GM13977 (cell line): ENCODE data around the gene CAMK2G.

Source experiments
- DNase-seq: peaks from one replicate; pipeline ENCODE4 v3.0.0; 2012; ENCODE audit warnings: low spot score
- in situ Hi-C: fragments of 300-500 bp; cut with MboI; formaldehyde crosslinking; loops from one replicate; pipeline ENCODE4 v1.12.0; 2022; ENCODE audit warnings: low sequenced_read_pairs, low pct_unique_long_range_greater_than_20kb, mixed read lengths, inconsistent platforms; ENCODE audit not compliant: unreplicated experiment
- TF ChIP-seq, protein P1 (sequence below): IDR thresholded peaks from 2 replicates; pipeline ENCODE4 v1.5.1; 2012; ENCODE audit warnings: mild to moderate bottlenecking, control low read depth; ENCODE audit not compliant: insufficient read depth; ENCODE audit errors: extremely low read depth, missing control alignments

CAMK2G gene

DNA sequence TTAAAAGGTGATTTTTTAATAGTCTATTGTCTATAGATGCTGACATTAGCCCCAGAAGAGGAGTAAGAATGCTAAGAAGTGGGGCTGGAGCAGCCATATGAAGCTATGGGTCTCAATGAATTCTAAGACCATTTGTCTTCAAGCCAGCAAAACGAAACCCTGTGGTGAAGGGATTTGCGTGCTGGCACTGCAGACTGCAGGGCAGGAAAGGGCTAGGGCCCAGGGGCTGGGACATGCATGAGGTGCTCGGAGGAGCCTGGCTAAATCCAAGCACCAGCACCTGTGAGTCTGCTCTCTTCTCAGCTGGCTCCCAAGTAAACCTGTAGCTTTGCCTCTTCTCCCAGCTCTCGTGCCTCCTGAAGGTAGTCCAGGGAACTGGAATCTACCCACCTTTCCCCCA, 61.7 kb downstream of the CAMK2G start:
- TF ChIP-seq, protein P1, sequence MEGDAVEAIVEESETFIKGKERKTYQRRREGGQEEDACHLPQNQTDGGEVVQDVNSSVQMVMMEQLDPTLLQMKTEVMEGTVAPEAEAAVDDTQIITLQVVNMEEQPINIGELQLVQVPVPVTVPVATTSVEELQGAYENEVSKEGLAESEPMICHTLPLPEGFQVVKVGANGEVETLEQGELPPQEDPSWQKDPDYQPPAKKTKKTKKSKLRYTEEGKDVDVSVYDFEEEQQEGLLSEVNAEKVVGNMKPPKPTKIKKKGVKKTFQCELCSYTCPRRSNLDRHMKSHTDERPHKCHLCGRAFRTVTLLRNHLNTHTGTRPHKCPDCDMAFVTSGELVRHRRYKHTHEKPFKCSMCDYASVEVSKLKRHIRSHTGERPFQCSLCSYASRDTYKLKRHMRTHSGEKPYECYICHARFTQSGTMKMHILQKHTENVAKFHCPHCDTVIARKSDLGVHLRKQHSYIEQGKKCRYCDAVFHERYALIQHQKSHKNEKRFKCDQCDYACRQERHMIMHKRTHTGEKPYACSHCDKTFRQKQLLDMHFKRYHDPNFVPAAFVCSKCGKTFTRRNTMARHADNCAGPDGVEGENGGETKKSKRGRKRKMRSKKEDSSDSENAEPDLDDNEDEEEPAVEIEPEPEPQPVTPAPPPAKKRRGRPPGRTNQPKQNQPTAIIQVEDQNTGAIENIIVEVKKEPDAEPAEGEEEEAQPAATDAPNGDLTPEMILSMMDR, result no peak
- DNase-seq, result no peak
- in situ Hi-C loops, result no loop called here

DNA sequence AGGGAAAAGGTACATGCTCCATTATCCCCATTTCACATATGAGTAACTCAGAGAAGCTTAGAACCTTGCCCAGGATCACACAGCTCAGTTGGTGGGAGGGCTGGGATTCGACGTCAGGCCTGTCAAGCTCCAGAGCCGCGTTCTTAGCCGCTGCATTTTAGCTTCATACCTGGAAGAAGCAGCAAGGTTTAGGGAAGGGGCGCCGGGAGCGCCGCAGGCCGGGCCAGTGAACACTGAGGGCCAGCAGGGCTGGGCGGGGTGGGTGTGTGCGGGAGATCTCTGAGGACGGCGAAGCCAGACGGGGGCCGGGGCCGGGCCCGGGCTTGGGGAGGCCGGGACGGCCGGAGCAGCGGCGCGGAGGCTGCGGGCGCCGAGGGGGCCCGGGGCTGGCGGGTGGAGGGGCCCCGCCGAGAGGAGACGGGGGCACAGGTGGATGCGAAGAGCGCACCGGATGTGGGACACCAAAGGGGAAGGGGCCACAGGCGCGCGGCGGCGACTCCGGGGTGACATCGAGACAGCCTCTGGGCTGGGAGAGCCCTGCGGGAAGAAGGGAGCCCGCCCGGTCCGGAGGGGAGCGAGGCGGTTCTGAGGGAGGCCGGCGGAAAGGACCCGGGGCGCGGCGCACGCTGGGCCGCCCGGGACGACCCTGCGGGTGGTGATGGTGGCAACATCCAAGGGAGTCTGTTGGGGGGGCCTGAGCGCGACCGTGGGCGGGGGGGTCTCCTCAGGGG, 63.5 kb downstream of the CAMK2G start:
- peak; percentile 78 for DNase-seq
- TF ChIP-seq, protein P1, result no peak
- in situ Hi-C loops, result no loop called here

DNA sequence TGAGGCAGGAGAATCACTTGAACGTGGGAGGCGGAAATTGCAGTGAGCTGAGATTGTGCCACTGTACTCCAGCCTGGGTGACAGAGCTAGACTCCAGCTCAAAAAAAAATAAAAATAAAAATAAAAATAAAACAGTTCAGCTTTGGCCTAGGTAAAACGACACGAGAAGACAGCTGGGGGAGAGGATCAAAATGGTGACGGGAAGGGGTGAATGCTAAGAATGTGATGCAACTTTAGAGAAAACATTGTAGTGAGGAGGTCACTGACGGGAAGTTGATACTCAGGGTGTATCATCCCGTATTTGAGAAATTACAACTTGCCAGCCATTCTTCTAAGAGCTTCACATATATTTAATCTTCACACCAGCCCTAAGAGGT, 64.0 kb downstream of the CAMK2G start:
- in situ Hi-C loops, result no loop called here
- DNase-seq, result no peak
- TF ChIP-seq, protein P1, result no peak

DNA sequence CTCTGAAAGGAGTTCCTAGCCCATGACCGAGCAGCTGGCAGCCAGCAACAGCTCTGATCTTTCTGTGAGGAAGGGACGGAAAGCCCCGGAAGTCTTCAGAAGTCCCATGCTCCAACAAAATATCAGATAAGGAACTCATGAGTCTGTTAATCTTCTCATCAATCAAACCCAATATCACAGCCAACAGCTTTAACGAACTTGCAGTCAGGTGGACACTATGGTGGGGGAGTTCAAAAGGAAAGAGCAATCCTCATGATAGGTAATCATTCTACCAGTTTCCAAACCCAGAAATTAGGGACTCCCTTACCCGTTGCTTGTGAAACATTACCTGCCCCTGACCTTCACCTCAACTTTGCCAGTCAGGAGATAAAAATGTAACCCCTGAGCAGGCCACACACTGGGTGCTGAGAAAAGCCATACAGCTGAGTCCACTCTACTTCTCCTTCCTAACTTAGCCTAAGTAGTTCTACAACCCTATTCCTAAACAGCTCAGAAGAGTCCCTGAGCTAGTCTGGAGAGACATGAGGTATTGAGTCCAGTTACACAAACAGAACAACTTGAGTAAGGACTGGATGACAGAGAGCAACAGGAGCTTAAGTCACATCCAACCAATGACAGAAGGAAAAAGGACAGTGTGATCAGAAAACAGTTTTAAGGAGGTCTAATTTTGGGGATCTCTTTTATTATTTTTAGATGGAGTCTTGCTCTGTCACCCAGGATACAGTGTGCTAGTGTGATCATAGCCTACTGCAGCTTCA, 65.1 kb downstream of the CAMK2G start:
- in situ Hi-C loops, result no loop called here

DNA sequence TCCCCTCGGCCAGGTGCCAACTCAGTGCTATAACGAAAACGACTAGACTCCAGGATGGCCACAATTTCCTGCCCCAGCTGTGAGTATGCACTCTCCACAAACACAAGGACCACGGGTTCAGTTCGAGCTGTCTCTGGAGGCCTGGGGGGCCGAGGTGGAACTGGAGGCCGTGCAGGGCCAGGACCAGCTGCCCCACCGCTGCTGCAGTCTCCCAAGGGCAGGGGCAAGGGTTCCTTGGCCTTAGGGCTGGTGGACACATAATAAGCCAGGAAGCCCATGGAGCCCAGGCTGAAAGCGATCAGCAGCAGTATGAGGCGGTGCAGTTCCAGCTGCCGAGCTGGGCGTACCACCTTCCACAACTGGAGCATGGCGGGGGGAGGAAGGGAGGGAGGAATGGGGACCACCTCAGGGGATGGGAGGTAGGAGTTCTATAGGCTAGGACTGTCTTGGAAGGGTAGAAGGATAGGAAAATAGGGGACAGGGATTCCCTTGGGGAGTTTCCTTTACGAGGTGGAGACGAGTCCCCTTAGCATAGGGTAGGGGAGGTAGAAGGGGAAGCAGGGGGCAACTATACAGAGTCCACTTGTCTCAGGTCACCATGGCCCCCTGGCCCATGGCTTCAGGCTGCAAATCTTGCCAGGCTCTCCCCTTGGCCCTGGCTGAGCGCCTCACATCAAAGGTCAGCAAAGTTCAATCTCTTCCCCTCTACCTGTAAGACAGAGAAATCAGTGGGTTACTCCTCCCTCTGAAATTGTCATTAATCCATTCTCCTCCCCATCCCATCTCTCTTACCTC, 66.1 kb downstream of the CAMK2G start:
- DNase-seq, result no peak

More for the DNA sequence above, 65.1 kb downstream of the CAMK2G start:
- TF ChIP-seq, protein P1, result no peak
- DNase-seq, result no peak

DNA sequence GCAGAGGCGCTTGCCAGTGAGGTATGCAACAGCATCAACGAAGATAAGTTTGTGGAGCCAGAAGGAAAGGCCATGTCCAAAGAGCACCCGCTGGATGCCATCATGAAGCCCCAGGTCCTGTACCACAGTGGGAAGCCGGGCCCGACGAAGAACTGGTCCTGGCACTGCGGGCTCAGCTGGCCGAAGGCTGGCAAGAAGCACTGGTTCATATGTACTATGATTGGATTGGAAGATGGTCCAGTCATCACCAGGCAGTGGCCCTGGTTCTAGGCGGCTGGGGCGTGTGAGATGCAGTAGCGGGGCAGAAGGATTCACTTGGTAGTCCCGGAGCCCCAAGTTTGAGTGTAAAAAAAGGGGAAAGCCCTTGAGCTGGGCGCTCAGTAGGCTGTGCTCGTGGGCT, 66.9 kb downstream of the CAMK2G start:
- in situ Hi-C loops, result no loop called here
- TF ChIP-seq, protein P1, result no peak

More for the DNA sequence above, 66.1 kb downstream of the CAMK2G start:
- in situ Hi-C loops, result no loop called here
- TF ChIP-seq, protein P1, result no peak

More for the DNA sequence above, 66.9 kb downstream of the CAMK2G start:
- DNase-seq, result no peak
